ENCODE measurements around the gene SLAMF8.

The SLAMF8 gene

DNA sequence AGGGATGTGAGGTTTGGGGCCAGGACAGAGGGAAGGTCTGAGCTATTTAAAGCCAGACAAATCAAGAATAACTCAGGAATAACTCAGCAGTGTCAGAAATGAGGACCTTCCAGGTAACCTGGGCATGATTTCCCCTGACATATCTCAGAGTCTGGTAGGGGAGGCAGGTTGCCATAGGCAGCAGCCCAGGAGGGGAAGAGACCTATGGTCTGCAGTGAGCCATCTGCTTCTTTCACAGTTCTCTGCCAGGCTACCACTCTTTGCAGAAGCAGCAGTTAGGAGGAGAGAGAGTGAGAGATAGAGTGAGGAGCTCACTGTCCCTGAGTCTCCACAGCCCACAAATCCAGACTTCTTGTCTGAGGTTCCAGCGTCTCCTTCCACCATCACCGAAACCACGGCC is 42.1 kb downstream of the SLAMF8 start:
- no peak for DNase-seq (ENCODE audit: low read depth in 1 of 2, low spot score in 1 of 2)

DNA sequence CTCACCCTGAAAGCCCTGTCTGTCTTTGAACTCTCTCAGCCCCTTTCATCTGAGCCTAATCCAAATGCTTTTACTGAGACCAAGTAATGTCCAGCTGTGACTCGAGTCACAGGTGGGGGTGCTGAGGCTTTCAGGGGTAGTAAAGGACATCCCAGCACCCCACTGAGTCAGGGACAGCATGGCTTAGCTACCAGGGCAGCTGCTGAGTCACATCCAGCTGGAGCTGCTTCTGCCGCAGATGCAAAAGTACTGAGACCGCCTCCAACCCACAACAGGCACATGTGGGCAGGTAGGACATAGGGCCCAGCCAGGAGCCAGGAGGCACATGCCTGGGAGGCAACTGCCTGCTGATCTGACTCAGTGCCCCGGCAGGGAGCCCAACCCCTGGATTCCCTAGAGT is 42.5 kb downstream of the SLAMF8 start:
- DNase-seq (ENCODE audit: low read depth in 1 of 2, low spot score in 1 of 2), result no peak

DNA sequence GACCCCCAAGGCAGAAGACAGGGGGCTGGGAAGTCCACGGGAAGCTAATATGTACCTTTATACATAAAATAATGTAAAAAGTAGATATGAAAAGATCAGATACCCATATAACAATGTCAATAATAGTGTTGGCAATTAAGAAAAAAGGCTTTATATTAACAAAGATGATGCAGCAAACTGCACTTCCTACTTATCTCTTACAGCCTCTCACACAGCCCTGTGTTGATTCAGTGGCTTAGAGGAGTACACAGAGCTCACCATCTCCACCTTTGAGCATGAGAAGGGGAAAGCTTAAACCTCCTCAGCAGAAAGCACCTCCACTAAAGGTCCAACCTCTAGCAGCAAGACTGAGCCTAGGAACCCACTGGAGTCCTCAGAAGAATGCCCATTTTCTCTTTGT is 42.9 kb downstream of the SLAMF8 start:
- no peak for DNase-seq (ENCODE audit: low read depth in 1 of 2, low spot score in 1 of 2)

DNA sequence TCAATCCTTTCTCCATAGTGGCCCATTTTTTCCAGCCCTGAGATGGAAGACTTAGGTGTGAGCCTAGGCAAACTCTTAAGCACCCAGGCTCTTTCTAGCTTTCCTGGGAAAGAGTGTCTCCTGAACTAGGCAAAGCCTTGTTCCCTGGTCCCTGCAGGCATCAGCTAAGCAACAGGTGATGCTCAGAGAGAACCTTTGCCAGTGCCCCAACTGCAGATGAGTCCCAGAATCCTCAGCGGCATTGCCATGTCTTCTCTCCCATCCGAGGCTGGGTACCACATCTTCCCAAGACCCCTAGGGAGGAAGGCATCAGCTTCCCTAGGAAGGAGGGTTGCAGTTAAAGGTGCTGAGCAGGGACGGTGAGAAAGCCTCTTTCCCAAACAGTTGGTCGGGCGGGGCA is 44.0 kb downstream of the SLAMF8 start:
- no peak for DNase-seq (ENCODE audit: low read depth in 1 of 2, low spot score in 1 of 2)

DNA sequence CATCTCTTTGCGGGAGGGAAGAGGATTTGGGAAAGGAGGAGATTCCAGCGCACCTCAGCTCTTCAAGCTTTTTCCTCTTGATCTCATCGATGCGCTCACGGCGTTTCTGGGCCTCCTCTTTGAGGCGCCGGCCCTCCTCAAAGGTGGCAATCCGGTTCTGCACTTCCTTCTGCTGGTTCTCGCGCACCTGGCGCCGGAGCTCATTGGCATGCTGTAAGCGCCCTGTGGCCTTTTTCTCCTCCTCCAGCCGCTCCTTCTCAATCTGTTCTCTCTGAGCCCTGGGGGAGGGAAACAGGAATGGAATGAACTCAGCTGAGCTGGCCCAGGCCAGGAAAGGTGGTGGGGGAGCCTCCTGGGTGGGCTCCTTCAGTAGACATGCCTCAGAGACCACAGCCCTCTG is 46.2 kb downstream of the SLAMF8 start:
- no peak for DNase-seq (ENCODE audit: low read depth in 1 of 2, low spot score in 1 of 2)

DNA sequence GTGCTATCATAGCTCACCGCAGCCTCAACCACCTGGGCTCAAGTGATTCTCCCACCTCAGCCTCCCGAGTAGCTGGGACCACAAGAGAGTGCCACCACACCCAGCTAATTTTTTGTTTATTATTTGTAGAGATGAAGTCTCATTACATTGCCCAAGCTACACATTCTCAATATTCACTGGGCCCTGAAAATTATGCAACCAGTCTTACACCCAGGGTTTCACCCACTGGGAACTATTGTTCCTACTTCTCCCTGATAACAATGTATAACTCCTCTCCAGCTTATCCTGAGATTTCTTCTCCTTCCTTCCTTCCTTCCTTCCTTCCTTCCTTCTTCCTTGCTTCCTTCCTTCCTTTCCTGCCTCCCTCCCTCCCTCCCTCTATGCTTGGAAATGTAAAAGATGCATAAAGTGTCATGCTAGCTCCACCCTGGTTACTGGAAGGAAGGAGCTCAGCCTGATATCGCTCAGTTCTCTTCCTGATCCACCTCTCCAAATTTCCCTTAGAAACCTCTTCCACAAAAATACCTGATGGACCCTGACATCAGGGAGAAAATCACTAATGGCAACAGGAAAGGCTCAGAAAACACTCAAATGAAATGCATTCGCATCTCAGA is 47.0 kb downstream of the SLAMF8 start:
- no peak for DNase-seq (ENCODE audit: low read depth in 1 of 2, low spot score in 1 of 2)

DNA sequence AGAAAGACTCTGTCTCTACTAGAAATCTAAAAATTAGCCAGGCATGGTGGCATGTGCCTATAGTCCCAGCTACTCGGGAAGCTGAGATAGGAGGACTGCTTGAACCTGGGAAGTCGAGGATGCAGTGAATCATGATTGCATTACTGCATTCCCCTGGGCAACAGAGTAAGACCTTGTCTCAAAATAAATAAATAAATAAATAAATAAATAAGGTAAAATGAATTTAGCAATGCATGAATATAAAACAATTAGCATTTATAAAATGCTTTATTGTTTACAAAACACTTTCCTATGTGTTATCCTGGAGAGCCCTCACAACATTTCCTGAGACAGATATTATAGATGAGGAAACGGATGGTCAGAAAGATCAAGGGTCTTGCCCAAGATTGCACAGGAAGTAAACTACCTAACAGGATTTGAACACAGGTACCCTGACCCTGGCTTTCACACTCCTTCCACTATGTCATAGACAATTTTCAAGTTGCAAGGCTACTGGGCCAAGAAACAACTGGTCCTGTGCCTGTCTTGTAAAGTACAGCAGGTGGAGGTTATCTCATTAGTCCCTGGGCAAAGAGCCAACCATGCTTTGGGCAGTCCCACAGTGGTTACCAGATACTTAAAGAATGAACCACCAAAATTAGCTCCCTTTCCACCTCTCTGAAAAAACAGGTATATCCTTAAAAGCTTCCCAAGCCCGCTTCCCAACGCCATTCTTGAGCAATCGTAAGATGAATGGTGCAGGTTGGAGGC is 51.2 kb downstream of the SLAMF8 start:
- DNase-seq (ENCODE audit: low read depth in 1 of 2, low spot score in 1 of 2), result no peak

DNA sequence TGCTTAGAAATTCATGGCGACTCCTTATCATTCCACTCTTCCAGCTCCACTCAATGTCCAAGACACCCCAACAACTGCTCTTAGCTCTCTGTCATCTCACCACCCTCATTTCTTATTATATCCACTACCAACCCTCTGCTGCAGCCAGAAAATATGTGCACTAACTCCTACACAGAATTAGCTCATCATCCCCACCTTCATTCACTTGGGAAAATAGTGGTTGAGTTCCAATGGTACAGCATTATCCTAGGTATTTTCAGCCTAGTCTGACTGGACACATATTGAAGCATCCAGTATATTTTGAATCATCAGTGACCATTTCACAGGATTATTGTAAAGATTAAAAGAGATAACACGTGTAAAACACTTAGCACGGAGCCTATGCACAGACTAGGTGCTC is 52.5 kb downstream of the SLAMF8 start:
- no peak for DNase-seq (ENCODE audit: low read depth in 1 of 2, low spot score in 1 of 2)

DNA sequence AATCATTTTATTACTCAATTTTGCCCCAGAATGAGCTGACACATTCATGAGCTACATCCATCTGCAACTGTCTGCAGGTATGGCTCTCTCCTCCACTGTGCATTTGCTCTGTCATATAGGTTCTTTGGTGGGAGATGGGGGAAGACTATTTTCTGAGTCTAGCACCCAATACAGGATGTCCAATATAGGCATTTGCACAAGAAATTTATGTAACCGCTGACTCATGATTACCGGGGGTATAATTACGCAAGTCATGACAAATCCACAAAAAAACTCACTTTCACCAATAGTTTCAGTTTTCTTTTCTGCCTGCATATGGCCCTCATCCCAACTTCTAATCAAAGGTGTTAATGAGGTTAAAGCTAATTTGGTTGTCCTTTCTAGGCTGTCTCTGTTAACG is 53.3 kb downstream of the SLAMF8 start:
- DNase-seq (ENCODE audit: low read depth in 1 of 2, low spot score in 1 of 2), result no peak

DNA sequence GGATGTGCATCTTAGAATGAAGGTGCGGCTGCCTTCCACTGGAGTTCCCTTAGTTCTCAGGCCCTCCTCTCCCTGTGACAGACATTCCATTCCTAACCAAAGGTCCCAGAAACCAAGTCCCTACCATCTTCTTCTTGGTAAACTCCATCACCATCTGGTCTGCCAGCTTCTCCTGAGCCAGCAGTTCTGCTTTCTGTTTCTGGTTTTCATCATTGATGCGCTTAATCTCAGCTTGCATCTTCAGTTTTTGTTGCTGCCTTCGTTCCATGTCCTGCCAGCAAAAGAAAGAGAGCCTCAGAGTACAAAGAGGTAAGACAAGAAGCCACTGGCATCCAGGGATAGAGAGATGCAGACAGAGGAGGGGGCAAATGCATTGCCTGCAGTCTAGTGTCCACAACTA is 53.8 kb downstream of the SLAMF8 start:
- DNase-seq (ENCODE audit: low read depth in 1 of 2, low spot score in 1 of 2), result no peak

DNA sequence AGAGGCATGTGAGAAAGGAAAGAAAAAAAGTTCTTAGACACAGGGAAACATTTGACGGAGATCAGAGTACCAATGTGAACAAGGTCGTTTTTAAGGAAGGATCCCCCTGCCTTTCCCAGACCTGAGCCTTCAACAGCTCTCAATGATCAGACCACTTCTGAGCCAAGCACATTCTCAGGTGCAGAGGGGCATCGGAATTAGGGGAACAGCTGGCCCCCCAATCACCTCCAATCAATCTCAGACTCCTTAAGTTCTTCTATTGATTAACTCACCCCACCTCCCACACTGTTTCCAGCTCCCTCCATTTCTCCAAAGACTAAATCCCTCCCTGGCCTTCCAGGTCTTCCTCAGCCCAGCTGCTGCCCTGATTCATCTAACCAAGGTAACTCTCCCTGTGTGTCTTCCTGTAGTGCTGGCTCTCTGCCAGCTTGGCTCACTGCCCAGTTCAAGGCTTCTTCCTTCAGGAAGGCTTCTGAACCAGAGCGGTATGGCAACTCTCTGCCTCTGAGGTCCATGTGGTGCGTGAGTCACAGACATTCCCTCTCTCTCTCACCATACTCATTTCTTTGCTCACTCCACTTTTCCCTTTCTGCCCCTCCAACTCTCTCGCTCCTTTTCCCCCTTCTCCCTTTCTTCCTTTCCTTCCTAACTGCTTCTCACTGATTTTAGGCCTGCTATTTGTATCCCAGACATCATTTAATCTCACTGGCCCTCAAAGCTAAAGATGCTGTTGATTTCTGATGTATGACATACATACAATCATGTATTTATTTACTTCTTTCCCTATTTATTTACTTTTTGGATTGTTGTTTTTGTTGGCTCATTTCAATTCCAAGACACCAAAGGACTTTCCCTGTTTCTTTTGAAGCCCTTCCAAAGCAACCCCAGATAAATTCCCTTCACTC is 55.2 kb downstream of the SLAMF8 start:
- no peak for DNase-seq (ENCODE audit: low read depth in 1 of 2, low spot score in 1 of 2)

DNA sequence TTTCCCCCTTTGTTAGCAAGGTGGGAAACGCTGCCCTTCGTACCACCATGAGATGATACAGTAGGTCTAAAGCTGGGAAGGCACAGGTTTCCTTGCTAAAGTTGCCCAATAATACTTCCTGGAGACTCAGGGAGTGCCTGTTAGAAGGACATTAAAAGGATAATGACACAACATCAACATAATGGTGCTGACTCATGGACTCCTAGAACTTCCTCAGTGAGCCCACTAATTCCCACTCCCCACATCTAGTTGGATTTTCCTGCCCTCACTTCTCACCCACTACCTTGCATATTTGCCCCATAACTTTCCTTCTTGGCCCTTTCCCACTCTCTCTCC is 55.8 kb downstream of the SLAMF8 start:
- DNase-seq (ENCODE audit: low read depth in 1 of 2, low spot score in 1 of 2), result no peak

DNA sequence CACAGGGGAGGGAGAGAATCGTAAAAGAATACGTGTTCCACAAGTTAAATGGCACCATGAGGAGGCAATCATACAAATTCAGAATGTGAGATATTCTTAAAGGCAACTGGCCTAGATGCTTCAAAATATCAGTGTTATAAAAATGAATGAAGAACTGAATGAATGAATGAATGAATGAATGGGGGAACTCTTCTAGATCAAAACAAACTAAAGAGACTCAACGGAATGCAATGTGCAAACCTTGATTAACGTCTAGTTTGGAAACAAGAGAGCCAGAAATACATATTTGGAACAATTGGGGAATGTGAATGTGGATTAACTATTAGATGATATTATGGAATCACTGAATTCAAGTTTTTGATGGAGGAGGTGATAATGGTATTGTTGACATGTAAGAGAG is 56.5 kb downstream of the SLAMF8 start:
- DNase-seq (ENCODE audit: low read depth in 1 of 2, low spot score in 1 of 2), result no peak

DNA sequence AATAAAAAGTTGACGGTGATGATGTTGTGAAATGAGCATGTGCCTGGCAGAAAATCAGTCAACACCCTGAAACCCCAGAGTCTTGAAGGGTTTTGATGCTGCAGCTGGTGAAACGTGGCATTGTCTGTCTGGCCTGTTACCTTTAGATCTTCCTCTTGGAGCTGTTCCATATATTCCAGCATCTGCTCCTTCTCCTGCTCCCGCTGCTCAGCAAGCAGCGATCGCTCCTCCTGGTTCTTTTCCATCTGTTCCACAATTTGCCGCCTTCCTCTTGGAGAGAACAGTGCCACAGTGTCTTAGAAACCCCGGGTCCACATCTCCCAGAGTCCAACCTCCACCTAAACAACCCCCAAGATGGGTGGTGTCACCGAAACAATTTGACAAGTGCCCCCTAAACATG is 57.6 kb downstream of the SLAMF8 start:
- no peak for DNase-seq (ENCODE audit: low read depth in 1 of 2, low spot score in 1 of 2)
